Glutamatergic neuron (in vitro differentiated cells): Measurements from ENCODE around the gene EFCAB8. TPM values are rescaled to one million over a fixed set of nuclear protein-coding genes. Genes with fewer than 3 reads are reported as not detected.
A peak's percentile ranks its signal among the peaks of the same experiment; 100 is the strongest.
"Not testable (repeated sequence)": the region's sequence is repeated elsewhere in the genome, so short reads cannot be mapped to it uniquely, and the experiment has no call there.

Source experiments
- DNase-seq: peaks from one replicate; pipeline ENCODE4 v3.0.0; 2022
- H3K27ac Mint-ChIP-seq: one replicate; pipeline ENCODE4 v1.8.0; 2020; ENCODE audit warnings: mild to moderate bottlenecking, mixed read lengths, inconsistent platforms; ENCODE audit not compliant: unreplicated experiment
- H3K27me3 Mint-ChIP-seq: one replicate; pipeline ENCODE4 v1.8.0; 2020; ENCODE audit warnings: mild to moderate bottlenecking, moderate library complexity, mixed read lengths, inconsistent platforms; ENCODE audit not compliant: unreplicated experiment
- H3K36me3 Mint-ChIP-seq: one replicate; pipeline ENCODE4 v1.8.0; 2020; ENCODE audit warnings: mild to moderate bottlenecking, mixed read lengths, inconsistent platforms; ENCODE audit not compliant: unreplicated experiment
- H3K4me1 Mint-ChIP-seq: one replicate; pipeline ENCODE4 v1.8.0; 2020; ENCODE audit warnings: mild to moderate bottlenecking, low read depth, mixed read lengths, inconsistent platforms; ENCODE audit not compliant: unreplicated experiment
- H3K4me3 Mint-ChIP-seq: one replicate; pipeline ENCODE4 v1.8.0; 2020; ENCODE audit warnings: mild to moderate bottlenecking, mixed read lengths, inconsistent platforms; ENCODE audit not compliant: unreplicated experiment
- H3K9me3 Mint-ChIP-seq: one replicate; pipeline ENCODE4 v1.8.0; 2020; ENCODE audit warnings: mild to moderate bottlenecking, moderate library complexity, mixed read lengths, inconsistent platforms; ENCODE audit not compliant: unreplicated experiment
- total RNA-seq: library from RNA; stranded (reverse); fragmentation: NEBNext Ultra II Directional; extraction: Animal tissue kit (Norgen Biotek cat#: 25700); gene quantifications from one replicate; pipeline ENCODE4 v1.2.1, GENCODE V29; 2021; ENCODE audit not compliant: unreplicated experiment
- TF ChIP-seq, protein P1 (sequence below): fragments of 200-600 bp; sonication (generic); IDR thresholded peaks from one replicate; pipeline ENCODE4 v1.5.0; 2021; ENCODE audit not compliant: partially characterized antibody, unreplicated experiment

EFCAB8 gene
- total RNA-seq, 1 donor from 2014 or later, result not detected

DNA sequence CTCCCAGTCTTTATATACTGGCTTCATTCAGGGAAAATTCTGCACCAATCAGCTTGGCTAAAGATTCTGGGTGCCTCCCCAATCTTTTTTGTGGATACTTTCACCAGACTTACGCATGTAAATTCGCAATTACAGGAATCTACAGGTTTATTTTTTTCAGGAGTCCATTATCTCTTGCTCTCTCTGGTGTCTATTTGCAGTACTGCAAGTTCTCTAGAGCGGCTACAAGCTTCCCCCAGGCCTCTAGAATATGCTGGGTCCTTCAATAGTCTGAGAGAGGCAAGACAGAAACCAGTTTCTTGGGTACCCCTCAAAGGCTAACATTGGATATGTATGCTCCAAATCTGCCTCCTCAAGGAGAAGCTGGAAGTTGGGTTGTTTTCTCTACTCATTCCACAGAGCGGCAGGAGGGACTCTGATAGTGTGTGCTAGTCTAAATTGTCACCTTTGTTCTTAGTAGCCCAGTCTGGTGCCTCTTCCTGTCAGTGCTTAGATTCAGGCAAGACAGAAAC, 87.0 kb downstream of the EFCAB8 start:
- Mint-ChIP-seq H3K27ac (no peak overlapping the region), H3K9me3 (peaks cover 2% of the 10 kb centered on the region), H3K4me3 (no peak overlapping the region), H3K36me3 (no peaks in the 10 kb centered on the region), H3K4me1 (peaks cover 3% of the 10 kb centered on the region), H3K27me3 (peaks cover 2% of the 10 kb centered on the region)
- no peak for DNase-seq
- TF ChIP-seq, protein P1, sequence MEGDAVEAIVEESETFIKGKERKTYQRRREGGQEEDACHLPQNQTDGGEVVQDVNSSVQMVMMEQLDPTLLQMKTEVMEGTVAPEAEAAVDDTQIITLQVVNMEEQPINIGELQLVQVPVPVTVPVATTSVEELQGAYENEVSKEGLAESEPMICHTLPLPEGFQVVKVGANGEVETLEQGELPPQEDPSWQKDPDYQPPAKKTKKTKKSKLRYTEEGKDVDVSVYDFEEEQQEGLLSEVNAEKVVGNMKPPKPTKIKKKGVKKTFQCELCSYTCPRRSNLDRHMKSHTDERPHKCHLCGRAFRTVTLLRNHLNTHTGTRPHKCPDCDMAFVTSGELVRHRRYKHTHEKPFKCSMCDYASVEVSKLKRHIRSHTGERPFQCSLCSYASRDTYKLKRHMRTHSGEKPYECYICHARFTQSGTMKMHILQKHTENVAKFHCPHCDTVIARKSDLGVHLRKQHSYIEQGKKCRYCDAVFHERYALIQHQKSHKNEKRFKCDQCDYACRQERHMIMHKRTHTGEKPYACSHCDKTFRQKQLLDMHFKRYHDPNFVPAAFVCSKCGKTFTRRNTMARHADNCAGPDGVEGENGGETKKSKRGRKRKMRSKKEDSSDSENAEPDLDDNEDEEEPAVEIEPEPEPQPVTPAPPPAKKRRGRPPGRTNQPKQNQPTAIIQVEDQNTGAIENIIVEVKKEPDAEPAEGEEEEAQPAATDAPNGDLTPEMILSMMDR, result peak; percentile 58

DNA sequence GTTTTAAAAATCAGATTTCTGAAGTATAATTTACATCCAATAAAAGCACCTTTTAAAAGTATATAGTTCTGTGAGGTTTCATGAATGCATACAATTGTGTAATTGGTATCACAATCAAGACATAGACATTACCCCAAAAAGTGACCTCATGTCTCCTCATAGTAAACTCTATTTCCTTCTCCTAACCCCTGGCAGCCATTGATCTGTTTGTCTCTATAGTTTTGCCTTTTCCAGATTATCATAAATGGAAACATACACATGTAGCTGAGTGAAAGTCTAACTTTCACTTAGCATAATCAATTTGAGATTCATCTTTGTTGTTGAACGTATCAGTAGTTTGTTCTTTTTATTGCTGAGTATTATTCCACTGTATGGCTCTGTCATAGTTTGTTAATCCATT, 87.9 kb downstream of the EFCAB8 start:
- Mint-ChIP-seq H3K4me1 (peaks cover 7% of the 10 kb centered on the region), H3K4me3 (no peak overlapping the region), H3K27me3 (peaks cover 2% of the 10 kb centered on the region), H3K27ac (no peak overlapping the region), H3K36me3 (no peaks in the 10 kb centered on the region), H3K9me3 (peaks cover 2% of the 10 kb centered on the region)
- no peak for DNase-seq
- TF ChIP-seq, protein P1, result no peak

DNA sequence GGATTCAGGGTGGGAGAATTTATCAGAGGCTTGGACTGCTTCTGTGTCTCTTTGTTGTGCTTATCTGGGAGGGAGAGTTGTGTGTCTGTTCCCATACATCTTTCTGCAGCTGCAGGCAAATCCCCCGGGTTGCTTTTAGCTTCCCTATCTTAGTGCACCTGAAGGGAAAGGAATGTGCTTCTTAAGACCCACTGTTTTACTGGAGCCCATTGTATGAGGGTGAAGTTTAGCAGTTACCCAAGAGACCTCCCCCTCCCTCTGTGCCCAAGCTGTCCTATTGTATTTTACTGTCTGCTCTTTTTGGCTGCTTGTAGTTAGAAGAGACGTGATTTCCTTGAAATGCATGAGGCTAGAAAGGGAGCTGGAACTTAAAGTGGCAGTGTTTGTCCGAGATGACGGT, 91.8 kb downstream of the EFCAB8 start:
- not testable (repeated sequence) for H3K36me3 Mint-ChIP-seq, H3K27me3 Mint-ChIP-seq, H3K27ac Mint-ChIP-seq, DNase-seq, H3K4me3 Mint-ChIP-seq, H3K4me1 Mint-ChIP-seq, H3K9me3 Mint-ChIP-seq

DNA sequence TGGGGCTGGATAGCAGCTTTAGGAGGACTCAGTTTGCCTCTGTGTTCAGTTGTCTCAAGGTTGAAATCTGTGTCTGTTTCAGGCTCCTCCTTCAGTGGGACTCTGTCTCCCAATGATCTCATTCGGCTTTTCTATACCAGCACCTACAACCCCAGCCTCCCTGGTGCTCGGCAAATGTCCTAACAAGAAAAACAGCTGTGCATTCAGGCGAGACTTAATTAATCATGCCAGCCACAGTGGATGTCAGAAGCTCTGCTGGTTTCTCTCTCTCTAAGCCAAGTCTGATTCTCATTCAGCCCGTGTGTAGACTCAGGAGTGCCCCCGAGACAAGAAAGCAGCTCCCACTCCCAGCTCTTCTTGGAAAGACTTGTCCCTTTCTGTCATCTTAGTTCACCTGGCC, 98.7 kb downstream of the EFCAB8 start:
- no peaks in the 10 kb centered on the region for H3K4me1 Mint-ChIP-seq
- H3K4me3 Mint-ChIP-seq, result no peak overlapping the region
- peaks cover 9% of the 10 kb centered on the region for H3K9me3 Mint-ChIP-seq
- peaks cover 11% of the 10 kb centered on the region for H3K36me3 Mint-ChIP-seq
- peaks cover 8% of the 10 kb centered on the region for H3K27me3 Mint-ChIP-seq
- DNase-seq, result no peak
- TF ChIP-seq, protein P1, result no peak
- no peak overlapping the region for H3K27ac Mint-ChIP-seq

DNA sequence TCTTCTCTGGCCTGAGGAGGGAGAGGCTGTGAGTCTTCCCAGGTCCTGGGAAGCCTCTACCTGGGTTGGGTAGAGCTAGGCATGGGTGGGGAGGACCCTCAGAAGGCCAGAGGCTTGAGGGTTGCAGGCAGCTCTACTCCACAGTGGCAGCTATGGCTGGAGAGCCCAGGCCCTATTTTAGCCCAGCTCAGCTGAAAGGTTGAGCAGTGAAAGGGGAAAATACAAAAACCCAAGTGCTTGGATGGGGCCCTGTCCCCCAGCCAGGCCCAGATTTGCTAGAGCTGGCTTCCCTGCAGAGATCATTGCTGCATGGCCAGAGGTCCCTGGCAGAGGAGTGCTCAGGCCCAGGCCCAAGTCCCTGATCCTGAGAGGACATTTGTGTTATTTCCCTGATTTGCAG, 99.9 kb downstream of the EFCAB8 start:
- Mint-ChIP-seq H3K27me3 (peaks cover 4% of the 10 kb centered on the region), H3K4me3 (no peak overlapping the region)
- DNase-seq, result no peak

More for the DNA sequence above, 99.9 kb downstream of the EFCAB8 start:
- Mint-ChIP-seq H3K27ac (no peak overlapping the region), H3K36me3 (peaks cover 11% of the 10 kb centered on the region), H3K9me3 (peaks cover 9% of the 10 kb centered on the region), H3K4me1 (no peaks in the 10 kb centered on the region)
- TF ChIP-seq, protein P1, result no peak
